LNCAP (cell line): ENCODE data around the gene BOK.

Source experiments
- TF ChIP-seq, protein P1 (sequence below): fragments of 450-650 bp; IDR thresholded peaks from 2 replicates; pipeline ENCODE4 v1.5.1; 2017; ENCODE audit warnings: mild to moderate bottlenecking

BOK gene

DNA sequence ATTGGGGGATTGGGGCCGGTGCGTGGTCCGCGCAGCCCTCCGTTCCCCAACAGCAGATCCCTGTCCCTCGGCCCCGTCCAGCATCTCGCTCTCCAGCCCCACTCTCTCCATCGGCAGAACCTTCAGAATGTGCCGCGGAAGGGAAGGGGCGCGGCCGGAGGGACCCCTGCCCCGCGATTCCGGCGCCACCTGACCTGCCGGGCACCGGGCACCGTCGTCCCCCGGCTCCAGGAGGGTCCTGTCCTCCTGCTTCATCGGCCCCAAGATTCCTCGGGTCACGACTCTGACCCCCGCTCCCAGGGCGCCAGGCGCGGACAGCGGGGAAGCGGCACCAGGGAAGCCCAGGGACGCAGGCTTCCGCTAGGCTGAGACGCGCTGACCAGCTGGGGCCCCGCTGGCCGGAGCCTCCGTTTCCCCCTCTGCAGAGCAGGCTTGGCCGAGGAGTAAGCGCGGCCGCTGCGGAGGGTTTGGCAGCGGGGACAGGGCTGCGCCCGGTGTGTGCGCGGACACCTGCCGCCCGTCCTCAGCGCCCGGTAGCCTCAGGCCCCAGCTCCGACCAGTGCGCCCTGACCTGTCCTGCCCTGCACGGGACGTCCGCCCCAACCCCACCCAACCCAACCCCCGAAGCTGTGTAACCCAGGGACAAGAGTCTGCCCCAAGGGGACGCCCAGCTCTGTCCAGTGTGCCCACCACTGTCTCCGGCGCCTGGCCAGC lies 16.8 kb upstream of the BOK start:
- TF ChIP-seq, protein P1, sequence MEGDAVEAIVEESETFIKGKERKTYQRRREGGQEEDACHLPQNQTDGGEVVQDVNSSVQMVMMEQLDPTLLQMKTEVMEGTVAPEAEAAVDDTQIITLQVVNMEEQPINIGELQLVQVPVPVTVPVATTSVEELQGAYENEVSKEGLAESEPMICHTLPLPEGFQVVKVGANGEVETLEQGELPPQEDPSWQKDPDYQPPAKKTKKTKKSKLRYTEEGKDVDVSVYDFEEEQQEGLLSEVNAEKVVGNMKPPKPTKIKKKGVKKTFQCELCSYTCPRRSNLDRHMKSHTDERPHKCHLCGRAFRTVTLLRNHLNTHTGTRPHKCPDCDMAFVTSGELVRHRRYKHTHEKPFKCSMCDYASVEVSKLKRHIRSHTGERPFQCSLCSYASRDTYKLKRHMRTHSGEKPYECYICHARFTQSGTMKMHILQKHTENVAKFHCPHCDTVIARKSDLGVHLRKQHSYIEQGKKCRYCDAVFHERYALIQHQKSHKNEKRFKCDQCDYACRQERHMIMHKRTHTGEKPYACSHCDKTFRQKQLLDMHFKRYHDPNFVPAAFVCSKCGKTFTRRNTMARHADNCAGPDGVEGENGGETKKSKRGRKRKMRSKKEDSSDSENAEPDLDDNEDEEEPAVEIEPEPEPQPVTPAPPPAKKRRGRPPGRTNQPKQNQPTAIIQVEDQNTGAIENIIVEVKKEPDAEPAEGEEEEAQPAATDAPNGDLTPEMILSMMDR, result no peak

GRCh38 chr2:241542278-241542605 lies 16.3 kb upstream of the BOK start:
- TF ChIP-seq, protein P1, result no peak

GRCh38 chr2:241545106-241545505 lies 13.4 kb upstream of the BOK start:
- TF ChIP-seq, protein P1, result no peak

GRCh38 chr2:241545523-241546473 lies 12.7 kb upstream of the BOK start:
- TF ChIP-seq, protein P1, result no peak

DNA sequence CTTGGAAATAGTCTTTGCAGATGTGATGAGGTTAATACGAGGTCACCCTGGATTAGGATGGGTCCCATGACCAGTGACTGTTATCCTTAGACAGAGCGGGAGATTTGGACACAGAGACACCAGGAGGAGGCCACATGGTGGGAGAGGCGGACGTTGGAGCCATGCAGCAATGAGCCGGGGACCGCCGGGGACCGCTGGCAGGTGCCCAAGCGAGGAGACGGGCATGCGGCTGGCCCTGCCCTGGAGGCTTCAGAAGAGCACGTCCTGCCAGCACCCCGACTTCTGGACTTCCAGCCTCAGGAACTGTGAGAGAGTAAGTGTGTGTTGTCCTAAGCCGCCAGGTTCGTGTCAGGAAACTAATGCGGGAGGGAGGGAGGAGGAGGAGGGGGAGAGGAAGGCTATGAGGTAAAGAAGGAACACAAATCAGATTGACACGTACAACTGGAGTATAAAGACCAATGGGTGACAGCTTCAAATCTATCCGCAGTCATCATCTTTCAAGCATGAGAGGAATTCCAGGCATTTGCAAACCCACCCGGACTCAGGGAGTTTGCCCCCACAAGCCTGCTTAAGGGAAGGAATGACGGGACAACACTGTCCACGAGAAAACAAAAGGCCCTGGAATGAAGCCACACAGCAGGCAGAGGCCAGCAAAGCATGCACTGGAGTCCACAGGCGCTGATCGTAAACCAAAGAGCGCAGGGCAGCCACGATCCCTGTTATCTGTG lies 11.6 kb upstream of the BOK start:
- TF ChIP-seq, protein P1, result no peak

- TF ChIP-seq, protein P1, result no peak
Observed at GRCh38 chr2:241547781-241548450, 10.6 kb upstream of the BOK start.

DNA sequence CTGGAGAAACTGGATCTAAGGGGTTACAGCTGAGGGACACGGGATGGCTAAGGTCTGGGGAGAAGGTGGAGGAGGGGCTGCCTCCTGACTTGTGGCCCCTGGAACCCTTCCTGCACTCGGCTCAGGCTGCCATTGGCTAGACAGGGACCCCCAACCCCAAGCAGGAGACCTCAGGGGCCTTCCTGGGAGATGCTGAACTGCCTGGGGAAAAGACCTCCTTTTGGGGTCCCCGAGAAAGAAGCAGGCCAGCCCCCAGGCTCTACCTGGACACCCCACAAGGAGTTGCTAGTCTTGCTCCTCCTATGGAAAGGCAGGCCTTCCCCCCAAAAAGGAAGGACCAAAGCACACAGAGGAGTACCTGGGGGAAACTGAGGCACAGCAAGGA lies 10.1 kb upstream of the BOK start:
- TF ChIP-seq, protein P1, result no peak
